ENCODE results near the gene CEP135. TPM values are rescaled to one million over a fixed set of nuclear protein-coding genes. Genes with fewer than 3 reads are reported as not detected.

CEP135 gene
- polyA plus RNA-seq, 1 of the 3 experiments (the other 2 are of a cell fraction) = 1.6 TPM

GRCh38 chr4:55947912-55948725 lies 626 bp upstream of the CEP135 start:
- Histone ChIP-seq H3K36me3 (replicated peaks in 1 of 2; ENCODE audit: control insufficient read depth in 1 of 2, insufficient read depth in 2 of 2, low read length in 1 of 2) (peaks cover 8 to 10% of the 10 kb centered on the region in 2 experiments), H3K4me2 (peak overlapping the region; percentile 82), H2AFZ (ENCODE audit: low read depth) (peak overlapping the region; percentile 84), H3K27me3 (ENCODE audit: insufficient read depth) (no peaks in the 10 kb centered on the region), H3F3A (replicated peaks; ENCODE audit: insufficient read depth) (peaks cover 32% of the 10 kb centered on the region), H3K9ac (peak overlapping the region; percentile 93), H3K4me3 (ENCODE audit: low read depth in 2 of 2, low read length in 1 of 2) (peak overlapping the region; percentile 65 to 79), H3K9me2 (no peaks in the 10 kb centered on the region), H3K4me1 (ENCODE audit: control insufficient read depth in 1 of 2, insufficient read depth in 2 of 2, low read depth in 1 of 2, low read length in 1 of 2) (peaks cover 0 to 7% of the 10 kb centered on the region in 2 experiments; a peak in 3 of 4 replicates), H3K79me2 (ENCODE audit: insufficient read depth) (peaks cover 50% of the 10 kb centered on the region), H4K20me1 (ENCODE audit: insufficient read depth) (no peaks in the 10 kb centered on the region), H3K27ac (ENCODE audit: low read depth in 2 of 2, low read length in 1 of 2) (peak overlapping the region; percentile 98 to 99), H3K9me3 (no peaks in the 10 kb centered on the region)
- CTCF ChIA-PET = interaction anchor here (0.6 to 3.0 kb wide), 75 partner anchors 8 to 923 kb away, joined by 3 to 61 read pairs (median 4); partner anchors contain the start of genes AASDH, PAICS, PPAT and SRD5A3
- POLR2A ChIA-PET = interaction anchor here (1.3 to 1.8 kb wide), 8 partner anchors 44 to 488 kb away, joined by 3 to 11 read pairs (median 6); partner anchors contain the start of genes AASDH, PAICS and PPAT
- TF ChIP-seq RCOR1 (IDR thresholded peaks at IDR 0.05; ENCODE audit: low read length) (no peak), FOSL2 (IDR thresholded peaks at IDR 0.05; ENCODE audit: borderline replicate concordance, low read depth) (peak; percentile 45; the same call in 1 of the 2 replicates), SMC3 (IDR thresholded peaks at IDR 0.05; ENCODE audit: low read depth, low read length) (no peak), MEF2A (IDR thresholded peaks at IDR 0.05; ENCODE audit: borderline replicate concordance, low read depth) (no peak), JUND (IDR thresholded peaks at IDR 0.05) (peak; percentile 58), TEAD4 (IDR thresholded peaks at IDR 0.05; ENCODE audit: borderline replicate concordance, insufficient read depth) (peak; percentile 12; the same call in 1 of the 2 replicates), PBX3 (IDR thresholded peaks at IDR 0.05) (peak; percentile 17; the same call in 1 of the 2 replicates), TAF1 (IDR thresholded peaks at IDR 0.05; ENCODE audit: borderline replicate concordance, low read depth, low read length) (no peak), NRF1 (IDR thresholded peaks at IDR 0.05; ENCODE audit: low read depth, low read length) (peak; percentile 60), TCF12 (IDR thresholded peaks at IDR 0.05) (peak; percentile 24; the same call in 1 of the 2 replicates), MXI1 (IDR thresholded peaks at IDR 0.05; ENCODE audit: low read depth, low read length) (no peak), ELF1 (IDR thresholded peaks at IDR 0.05) (0 out of 2 replicates have a peak, but pooled peaks have one; percentile 19)
- peak; percentile 8 for DNase-seq
- WGBS (ENCODE audit: low lambda C conversion rate) = 3% methylated on average over 14 of the region's 19 CpGs

DNA sequence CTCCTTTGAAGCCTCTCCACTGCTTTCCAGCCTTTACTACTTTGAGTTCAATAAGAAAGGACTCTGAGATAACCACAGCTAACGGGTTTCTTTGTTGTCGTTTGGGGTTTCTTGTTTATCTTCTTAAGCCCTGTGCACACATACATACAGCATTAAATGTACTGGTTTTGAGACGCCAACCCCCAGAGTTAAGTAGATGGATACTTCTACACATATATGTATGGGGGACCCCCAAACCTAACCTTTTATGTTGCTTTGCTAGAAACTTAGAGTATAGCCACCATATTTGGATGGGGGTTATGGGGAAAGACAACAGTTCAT lies 697 bp downstream of the CEP135 start:
- Histone ChIP-seq H3K4me3 (ENCODE audit: low read depth in 2 of 2, low read length in 1 of 2) (peak overlapping the region; percentile 65 to 79), H3K79me2 (ENCODE audit: insufficient read depth) (peaks cover 52% of the 10 kb centered on the region), H3K9me2 (no peaks in the 10 kb centered on the region), H3K9me3 (no peaks in the 10 kb centered on the region), H3K27me3 (ENCODE audit: insufficient read depth) (no peaks in the 10 kb centered on the region), H2AFZ (ENCODE audit: low read depth) (peak overlapping the region; percentile 79), H3K4me1 (ENCODE audit: control insufficient read depth in 1 of 2, insufficient read depth in 2 of 2, low read depth in 1 of 2, low read length in 1 of 2) (peaks cover 0 to 7% of the 10 kb centered on the region in 2 experiments; a peak in 3 of 4 replicates), H3F3A (replicated peaks; ENCODE audit: insufficient read depth) (peaks cover 32% of the 10 kb centered on the region), H4K20me1 (ENCODE audit: insufficient read depth) (no peaks in the 10 kb centered on the region), H3K9ac (peak overlapping the region; percentile 93), H3K27ac (ENCODE audit: low read depth in 2 of 2, low read length in 1 of 2) (peak overlapping the region; percentile 98 to 99), H3K36me3 (replicated peaks in 1 of 2; ENCODE audit: control insufficient read depth in 1 of 2, insufficient read depth in 2 of 2, low read length in 1 of 2) (peaks cover 19 to 21% of the 10 kb centered on the region in 2 experiments), H3K4me2 (peak overlapping the region; percentile 82)
- ChIA-PET POLR2A (interaction anchor here (0.6 to 1.8 kb wide), 10 partner anchors 39 to 486 kb away, joined by 3 to 11 read pairs (median 6); partner anchors contain the start of genes AASDH, PAICS and PPAT), CTCF (interaction anchor here (0.5 to 3.0 kb wide), 53 partner anchors 10 to 887 kb away, joined by 3 to 61 read pairs (median 4); partner anchors contain the start of gene AASDH)
- DNase-seq = no peak
- WGBS (ENCODE audit: low lambda C conversion rate) = 5% methylated on average over 3 of the region's 3 CpGs
- TF ChIP-seq YY1 (IDR thresholded peaks at IDR 0.05; ENCODE audit: low read depth) (0 out of 2 replicates have a peak, but pooled peaks have one; percentile 5), RCOR1 (IDR thresholded peaks at IDR 0.05; ENCODE audit: low read length) (no peak)

Measured in SK-N-SH (cell line).